Measurements from ENCODE around the gene RDX.
"Not testable (repeated sequence)": the region's sequence is repeated elsewhere in the genome, so short reads cannot be mapped to it uniquely, and the experiment has no call there.

Gene RDX

DNA sequence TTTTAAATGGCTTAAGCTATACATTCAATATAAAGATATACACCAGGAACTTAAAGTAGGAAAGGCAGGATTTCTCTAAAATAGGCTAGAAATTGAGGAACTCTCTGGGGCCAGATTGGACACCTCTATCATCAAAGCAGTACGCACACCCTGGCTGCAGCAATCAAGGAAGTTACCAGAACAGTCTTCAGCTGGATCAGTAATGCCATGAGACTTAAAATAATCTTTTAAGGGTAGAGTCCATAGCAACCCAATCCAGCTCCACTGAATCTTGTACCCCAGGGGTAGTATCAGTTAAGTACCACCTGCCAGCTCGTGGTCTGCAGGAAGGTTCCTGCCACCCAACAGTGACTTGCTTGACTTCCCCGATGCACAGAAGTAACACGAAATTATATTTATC is 3.0 kb downstream of the RDX start:
- Histone ChIP-seq H3K9me3 (replicated peaks in 1 of 11) (no peaks in the 10 kb centered on the region), H3K9ac (no peak overlapping the region; a peak in 1 of 22 replicates), H3K27ac (no peak overlapping the region), H3K4me2 (peak overlapping the region; percentile 76 to 96 (median 82)), H3K36me3 (peaks cover 0 to 26% (median 14%) of the 10 kb centered on the region in 11 experiments; a peak in 11 of 22 replicates), H3K4me3 (no peak overlapping the region), H3K4me1 (peaks cover 24 to 47% (median 37%) of the 10 kb centered on the region in 10 experiments), H3K27me3 (no peaks in the 10 kb centered on the region), H4K20me1 (peaks cover 33 to 71% (median 63%) of the 10 kb centered on the region in 11 experiments; a peak in 21 of 22 replicates)
- no peak for TF ChIP-seq Cebpa-rat (IDR thresholded peaks at IDR 0.05)

- Histone ChIP-seq H3K4me2 (0 out of 22 replicates have a peak overlapping the region, but pooled peaks of 1 of the 11 experiments have one; percentile 5), H3K36me3 (peaks cover 0 to 26% (median 14%) of the 10 kb centered on the region in 11 experiments; a peak in 12 of 22 replicates), H4K20me1 (peaks cover 38 to 84% (median 75%) of the 10 kb centered on the region in 11 experiments; a peak in 21 of 22 replicates), H3K4me1 (peaks cover 24 to 41% (median 35%) of the 10 kb centered on the region in 10 experiments)
- H3K9ac ChIP-seq; H3K27ac ChIP-seq; H3K4me3 ChIP-seq; H3K9me3 ChIP-seq (replicated peaks in 1 of 11); H3K27me3 ChIP-seq: not testable (repeated sequence)
Measured at GRCh38 chr11:110292146-110292545, 4.3 kb downstream of the RDX start.

DNA sequence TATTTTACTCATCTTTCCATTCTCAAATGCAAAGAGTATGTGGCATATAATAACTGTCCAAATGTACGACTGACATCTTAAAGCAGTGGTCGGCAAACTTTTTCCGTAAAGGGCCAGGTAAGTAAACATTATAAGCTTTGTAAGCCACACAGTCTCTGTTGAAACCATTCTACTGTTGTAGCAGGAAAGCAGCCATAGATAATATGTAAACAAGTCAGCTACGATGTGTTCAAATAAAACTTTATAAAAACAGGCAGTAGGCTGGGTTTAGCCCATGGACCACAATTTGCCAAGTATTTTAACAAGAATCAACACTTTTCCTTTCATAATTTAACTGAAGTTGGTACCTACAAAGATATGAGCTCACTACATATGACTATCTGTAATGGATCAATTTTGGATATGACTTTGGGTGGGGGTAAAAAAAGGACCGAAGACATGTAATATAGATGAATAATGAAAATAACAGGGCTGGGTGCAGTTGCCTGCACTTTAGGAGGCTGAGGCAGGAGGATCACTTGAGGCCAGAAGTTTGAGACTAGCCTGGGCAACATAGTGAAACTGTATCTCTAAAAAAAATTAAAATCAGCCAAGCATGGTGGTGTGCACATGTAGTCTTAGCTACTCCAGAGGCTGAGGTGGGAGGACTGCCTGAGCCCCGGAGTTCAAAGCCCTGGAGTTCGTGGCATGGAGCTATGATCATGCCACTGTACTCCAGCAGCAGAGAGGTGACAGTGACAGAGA is 5.7 kb downstream of the RDX start:
- H3K27ac ChIP-seq = no peak overlapping the region

DNA sequence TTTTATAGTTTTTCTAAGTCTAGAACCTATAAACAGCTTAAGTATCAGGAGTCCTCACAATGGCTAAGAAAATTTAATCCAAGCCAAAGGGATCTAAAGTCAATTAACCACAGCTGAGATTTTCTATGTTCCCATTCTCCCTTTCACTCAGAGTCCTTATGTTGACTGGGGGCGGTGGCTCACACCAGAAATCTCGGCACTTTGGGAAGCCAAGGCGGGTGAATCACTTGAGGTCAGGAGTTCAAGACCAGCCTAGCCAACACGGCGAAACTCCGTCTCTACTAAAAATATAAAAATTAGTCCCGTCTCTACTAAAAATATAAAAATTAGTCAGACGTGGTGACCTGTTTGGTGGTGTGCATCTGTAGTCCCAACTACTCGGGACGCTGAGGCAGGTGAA is 6.9 kb downstream of the RDX start:
- Histone ChIP-seq H3K9me3 (replicated peaks in 1 of 11) (peaks cover 0 to 7% (median 0%) of the 10 kb centered on the region in 11 experiments; a peak in 2 of 22 replicates), H3K27me3 (no peaks in the 10 kb centered on the region), H3K27ac (no peak overlapping the region), H3K4me2 (no peak overlapping the region), H3K36me3 (peaks cover 0 to 32% (median 21%) of the 10 kb centered on the region in 11 experiments; a peak in 15 of 22 replicates), H3K4me3 (no peak overlapping the region), H3K9ac (no peak overlapping the region), H3K4me1 (peaks cover 16 to 28% (median 23%) of the 10 kb centered on the region in 10 experiments), H4K20me1 (peaks cover 49 to 94% (median 78%) of the 10 kb centered on the region in 11 experiments; a peak in 21 of 22 replicates)
- no peak for TF ChIP-seq Cebpa-rat (IDR thresholded peaks at IDR 0.05)

More for the DNA sequence above, 5.7 kb downstream of the RDX start:
- H3K9ac ChIP-seq = no peak overlapping the region
- no peak overlapping the region for H3K4me3 ChIP-seq
- no peaks in the 10 kb centered on the region for H3K27me3 ChIP-seq
- peaks cover 24 to 37% (median 30%) of the 10 kb centered on the region in 10 experiments for H3K4me1 ChIP-seq
- H3K9me3 ChIP-seq (replicated peaks in 1 of 11) = no peaks in the 10 kb centered on the region
- TF ChIP-seq Cebpa-rat (IDR thresholded peaks at IDR 0.05) = no peak
- peaks cover 45 to 97% (median 87%) of the 10 kb centered on the region in 11 experiments; a peak in 21 of 22 replicates for H4K20me1 ChIP-seq
- H3K4me2 ChIP-seq = no peak overlapping the region
- H3K36me3 ChIP-seq = peaks cover 0 to 32% (median 14%) of the 10 kb centered on the region in 11 experiments; a peak in 12 of 22 replicates

GRCh38 chr11:110287537-110287936 is 8.9 kb downstream of the RDX start:
- H4K20me1 ChIP-seq = peaks cover 42 to 88% (median 61%) of the 10 kb centered on the region in 11 experiments; a peak in 21 of 22 replicates
- no peaks in the 10 kb centered on the region; a peak in 1 of 22 replicates for H3K27me3 ChIP-seq
- H3K36me3 ChIP-seq = peaks cover 0 to 32% (median 21%) of the 10 kb centered on the region in 11 experiments; a peak in 17 of 22 replicates
- peak overlapping the region in 5 of 11 experiments; percentile 1 to 28 (median 16); a peak in 2 of 22 replicates for H3K4me2 ChIP-seq
- TF ChIP-seq Cebpa-rat (IDR thresholded peaks at IDR 0.05) = no peak
- no peak overlapping the region for H3K4me3 ChIP-seq
- H3K9me3 ChIP-seq (replicated peaks in 1 of 11) = peaks cover 0 to 7% (median 0%) of the 10 kb centered on the region in 11 experiments; a peak in 3 of 22 replicates
- no peak overlapping the region for H3K9ac ChIP-seq
- peaks cover 0 to 11% (median 7%) of the 10 kb centered on the region in 10 experiments; a peak in 11 of 20 replicates for H3K4me1 ChIP-seq
- no peak overlapping the region for H3K27ac ChIP-seq

- Histone ChIP-seq H3K9me3 (replicated peaks in 1 of 11) (peaks cover 0 to 7% (median 0%) of the 10 kb centered on the region in 11 experiments; a peak in 3 of 22 replicates), H3K9ac (no peak overlapping the region), H3K36me3 (peaks cover 0 to 28% (median 18%) of the 10 kb centered on the region in 11 experiments; a peak in 17 of 22 replicates), H3K27me3 (no peaks in the 10 kb centered on the region; a peak in 1 of 22 replicates), H3K27ac (no peak overlapping the region), H3K4me3 (no peak overlapping the region), H3K4me1 (peaks cover 0 to 11% (median 7%) of the 10 kb centered on the region in 10 experiments; a peak in 11 of 20 replicates), H4K20me1 (peaks cover 37 to 88% (median 54%) of the 10 kb centered on the region in 11 experiments; a peak in 21 of 22 replicates), H3K4me2 (no peak overlapping the region)
- TF ChIP-seq Cebpa-rat (IDR thresholded peaks at IDR 0.05) = no peak
Measured at GRCh38 chr11:110286298-110287040, 9.9 kb downstream of the RDX start.

- Histone ChIP-seq H3K4me3 (no peak overlapping the region), H3K27ac (no peak overlapping the region), H3K9me3 (replicated peaks in 1 of 11) (peaks cover 0 to 7% (median 0%) of the 10 kb centered on the region in 11 experiments; a peak in 3 of 22 replicates), H3K4me1 (peaks cover 0 to 11% (median 4%) of the 10 kb centered on the region in 10 experiments; a peak in 8 of 20 replicates), H4K20me1 (peaks cover 27 to 79% (median 32%) of the 10 kb centered on the region in 11 experiments; a peak in 17 of 22 replicates), H3K36me3 (peaks cover 7 to 34% (median 22%) of the 10 kb centered on the region in 11 experiments; a peak in 21 of 22 replicates), H3K27me3 (no peaks in the 10 kb centered on the region; a peak in 1 of 22 replicates), H3K9ac (no peak overlapping the region), H3K4me2 (no peak overlapping the region)
- TF ChIP-seq Cebpa-rat (IDR thresholded peaks at IDR 0.05) = no peak
Measured at GRCh38 chr11:110283862-110284261, 12.6 kb downstream of the RDX start.

DNA sequence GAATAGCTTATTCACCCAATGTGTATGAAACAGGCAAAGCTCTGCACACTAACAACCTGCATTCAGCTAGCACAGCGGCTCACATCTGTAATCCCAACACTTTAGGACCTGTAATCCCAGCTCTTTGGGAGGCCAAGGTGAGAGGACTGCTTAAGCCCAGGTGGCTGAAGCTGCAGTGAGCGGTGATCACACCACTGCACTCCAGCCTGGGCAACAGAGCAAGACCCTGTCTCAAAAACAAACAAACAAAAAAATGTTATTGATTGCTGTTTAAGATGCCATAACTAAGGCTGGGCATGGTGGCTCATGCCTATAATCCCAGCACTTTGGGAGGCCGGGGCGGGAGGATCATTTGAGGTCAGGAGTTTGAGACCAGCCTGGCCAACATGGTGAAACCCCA is 15.8 kb downstream of the RDX start:
- H3K9me3 ChIP-seq (replicated peaks in 1 of 11); H3K27ac ChIP-seq; H3K9ac ChIP-seq; H3K4me1 ChIP-seq; H3K27me3 ChIP-seq; H3K4me3 ChIP-seq; H3K4me2 ChIP-seq: not testable (repeated sequence)
- Histone ChIP-seq H3K36me3 (peaks cover 26 to 66% (median 49%) of the 10 kb centered on the region in 11 experiments), H4K20me1 (peaks cover 0 to 48% (median 15%) of the 10 kb centered on the region in 11 experiments; a peak in 12 of 22 replicates)
